Vagina (tissue), 2 donors: ENCODE results near the gene TEF.

Experiments
- POLR2A ChIP-seq, 2 donors: fragments of 450-650 bp; IDR thresholded peaks; one replicate each; pipeline ENCODE4 v1.6.1; 2017; ENCODE audit warnings: antibody characterized with exemption in 2 of 2, mild to moderate bottlenecking in 2 of 2, moderate library complexity in 2 of 2
- POLR2AphosphoS5 ChIP-seq, 2 donors: sonication (generic); formaldehyde crosslinking; IDR thresholded peaks; one replicate each; pipeline ENCODE4 v1.9.0; 2017; ENCODE audit warnings: antibody characterized with exemption in 2 of 2, mild to moderate bottlenecking in 2 of 2, low read depth in 1 of 2; ENCODE audit not compliant: insufficient read depth in 1 of 2
- TF ChIP-seq, protein P1 (sequence below), 3 experiments: fragments of 450-650 bp in 2 of 3; fragments of 200-600 bp in 1 of 3; sonication (generic) in 1 of 3; IDR thresholded peaks; one replicate each; pipeline ENCODE4 v1.5.1; 2017 to 2019; ENCODE audit warnings: antibody characterized with exemption in 3 of 3, mild to moderate bottlenecking in 2 of 3, moderate library complexity in 2 of 3

DNA sequence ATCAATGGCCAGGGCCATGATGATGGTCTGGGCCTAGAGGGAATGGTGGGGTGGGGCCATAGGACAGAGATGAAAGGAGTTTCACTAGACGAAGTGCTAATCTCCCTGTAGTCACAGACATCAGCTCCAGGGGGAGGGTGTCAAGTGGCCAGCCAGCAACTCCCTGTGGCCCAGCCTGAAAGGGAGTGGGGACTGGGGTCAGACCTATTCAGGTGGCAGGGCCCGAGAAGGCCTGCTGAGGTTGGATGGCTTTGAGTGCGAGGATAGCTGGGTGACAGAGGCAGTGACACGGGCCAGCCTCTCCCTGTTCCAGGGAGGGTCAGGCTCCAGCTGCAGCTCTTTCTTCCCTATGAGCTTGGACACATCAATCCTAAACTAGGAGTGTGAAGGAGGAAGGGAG lies 53.8 kb downstream of the TEF start:
- TF ChIP-seq, protein P1, sequence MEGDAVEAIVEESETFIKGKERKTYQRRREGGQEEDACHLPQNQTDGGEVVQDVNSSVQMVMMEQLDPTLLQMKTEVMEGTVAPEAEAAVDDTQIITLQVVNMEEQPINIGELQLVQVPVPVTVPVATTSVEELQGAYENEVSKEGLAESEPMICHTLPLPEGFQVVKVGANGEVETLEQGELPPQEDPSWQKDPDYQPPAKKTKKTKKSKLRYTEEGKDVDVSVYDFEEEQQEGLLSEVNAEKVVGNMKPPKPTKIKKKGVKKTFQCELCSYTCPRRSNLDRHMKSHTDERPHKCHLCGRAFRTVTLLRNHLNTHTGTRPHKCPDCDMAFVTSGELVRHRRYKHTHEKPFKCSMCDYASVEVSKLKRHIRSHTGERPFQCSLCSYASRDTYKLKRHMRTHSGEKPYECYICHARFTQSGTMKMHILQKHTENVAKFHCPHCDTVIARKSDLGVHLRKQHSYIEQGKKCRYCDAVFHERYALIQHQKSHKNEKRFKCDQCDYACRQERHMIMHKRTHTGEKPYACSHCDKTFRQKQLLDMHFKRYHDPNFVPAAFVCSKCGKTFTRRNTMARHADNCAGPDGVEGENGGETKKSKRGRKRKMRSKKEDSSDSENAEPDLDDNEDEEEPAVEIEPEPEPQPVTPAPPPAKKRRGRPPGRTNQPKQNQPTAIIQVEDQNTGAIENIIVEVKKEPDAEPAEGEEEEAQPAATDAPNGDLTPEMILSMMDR (IDR thresholded peaks at IDR 0.05) = no peak
- no peak for TF ChIP-seq POLR2A (IDR thresholded peaks at IDR 0.05)
- no peak for TF ChIP-seq POLR2AphosphoS5 (IDR thresholded peaks at IDR 0.05; ENCODE audit: insufficient read depth in 1 of 2, low read depth in 1 of 2)
